ENCODE results near the gene MMP2. TPM values are rescaled to one million over a fixed set of nuclear protein-coding genes. Genes with fewer than 3 reads are reported as not detected.

Gene MMP2
- total and polyA plus RNA-seq, 10 of the 15 experiments (the other 5 are each of a cell fraction or from before 2014, with no cell fraction given) = 0.37 to 0.80 (median 0.59) TPM; not detected in 7

DNA sequence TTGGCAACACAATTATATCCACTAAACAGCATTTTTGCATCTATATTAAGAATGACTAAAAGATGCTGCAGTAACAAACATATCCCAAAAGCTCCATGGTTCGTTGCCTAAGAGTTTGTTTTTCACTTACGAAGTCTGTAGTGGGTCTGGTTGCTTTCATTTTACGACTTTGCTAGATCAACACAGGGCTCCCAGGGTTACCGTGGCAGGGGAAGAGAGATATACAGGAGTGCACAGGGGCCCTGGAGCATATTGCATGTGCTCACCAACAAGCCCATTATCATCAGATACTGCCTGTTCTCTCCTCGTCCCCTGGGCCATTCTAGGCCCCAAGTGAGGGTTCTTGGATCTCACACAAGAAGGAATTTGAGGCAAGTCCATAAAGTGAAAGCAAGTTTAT is 3.1 kb upstream of the MMP2 start:
- H3K36me3 ChIP-seq (ENCODE audit: control insufficient read depth in 2 of 2, insufficient read depth in 2 of 2, low read length in 1 of 2) = no peaks in the 10 kb centered on the region
- no peak for ATAC-seq
- no peaks in the 10 kb centered on the region; the same call in 1 of the 2 replicates for H3K4me1 ChIP-seq (ENCODE audit: control insufficient read depth, insufficient read depth, low read length)
- TF ChIP-seq BCL11A (IDR thresholded peaks at IDR 0.05; ENCODE audit: low read depth, low read length) (no peak), ZBTB11 (CRISPR knock-in tag; IDR thresholded peaks at IDR 0.05) (no peak), PAX8 (IDR thresholded peaks at IDR 0.05) (no peak), HDGF (IDR thresholded peaks at IDR 0.05) (no peak), PAX5 (IDR thresholded peaks at IDR 0.05; ENCODE audit: borderline replicate concordance, low read depth, low read length) (no peak), EED (IDR thresholded peaks at IDR 0.05; ENCODE audit: low read depth) (no peak), FOXK2 (IDR thresholded peaks at IDR 0.05) (no peak), KAT2A (conservative IDR thresholded peaks at IDR 0.05; ENCODE audit: control insufficient read depth, low read depth, low read length) (no peak), TBL1XR1 (IDR thresholded peaks at IDR 0.05; ENCODE audit: low read depth, low read length) (no peak), CEBPB (IDR thresholded peaks at IDR 0.05; ENCODE audit: borderline replicate concordance in 1 of 2, low read depth in 2 of 2, low read length in 2 of 2) (no peak), IRF4 (IDR thresholded peaks at IDR 0.05; ENCODE audit: low read depth, low read length) (no peak)
- TF ChIP-seq, protein P1, sequence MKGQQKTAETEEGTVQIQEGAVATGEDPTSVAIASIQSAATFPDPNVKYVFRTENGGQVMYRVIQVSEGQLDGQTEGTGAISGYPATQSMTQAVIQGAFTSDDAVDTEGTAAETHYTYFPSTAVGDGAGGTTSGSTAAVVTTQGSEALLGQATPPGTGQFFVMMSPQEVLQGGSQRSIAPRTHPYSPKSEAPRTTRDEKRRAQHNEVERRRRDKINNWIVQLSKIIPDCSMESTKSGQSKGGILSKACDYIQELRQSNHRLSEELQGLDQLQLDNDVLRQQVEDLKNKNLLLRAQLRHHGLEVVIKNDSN (IDR thresholded peaks at IDR 0.05; ENCODE audit: borderline replicate concordance, extremely low read length, insufficient read depth, low read depth, low read length) = no peak
- TF ChIP-seq, protein P2, sequence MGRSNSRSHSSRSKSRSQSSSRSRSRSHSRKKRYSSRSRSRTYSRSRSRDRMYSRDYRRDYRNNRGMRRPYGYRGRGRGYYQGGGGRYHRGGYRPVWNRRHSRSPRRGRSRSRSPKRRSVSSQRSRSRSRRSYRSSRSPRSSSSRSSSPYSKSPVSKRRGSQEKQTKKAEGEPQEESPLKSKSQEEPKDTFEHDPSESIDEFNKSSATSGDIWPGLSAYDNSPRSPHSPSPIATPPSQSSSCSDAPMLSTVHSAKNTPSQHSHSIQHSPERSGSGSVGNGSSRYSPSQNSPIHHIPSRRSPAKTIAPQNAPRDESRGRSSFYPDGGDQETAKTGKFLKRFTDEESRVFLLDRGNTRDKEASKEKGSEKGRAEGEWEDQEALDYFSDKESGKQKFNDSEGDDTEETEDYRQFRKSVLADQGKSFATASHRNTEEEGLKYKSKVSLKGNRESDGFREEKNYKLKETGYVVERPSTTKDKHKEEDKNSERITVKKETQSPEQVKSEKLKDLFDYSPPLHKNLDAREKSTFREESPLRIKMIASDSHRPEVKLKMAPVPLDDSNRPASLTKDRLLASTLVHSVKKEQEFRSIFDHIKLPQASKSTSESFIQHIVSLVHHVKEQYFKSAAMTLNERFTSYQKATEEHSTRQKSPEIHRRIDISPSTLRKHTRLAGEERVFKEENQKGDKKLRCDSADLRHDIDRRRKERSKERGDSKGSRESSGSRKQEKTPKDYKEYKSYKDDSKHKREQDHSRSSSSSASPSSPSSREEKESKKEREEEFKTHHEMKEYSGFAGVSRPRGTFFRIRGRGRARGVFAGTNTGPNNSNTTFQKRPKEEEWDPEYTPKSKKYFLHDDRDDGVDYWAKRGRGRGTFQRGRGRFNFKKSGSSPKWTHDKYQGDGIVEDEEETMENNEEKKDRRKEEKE (IDR thresholded peaks at IDR 0.05) = no peak
- ChIA-PET CTCF (interaction anchor here (2.1 to 2.8 kb wide), 2 partner anchors 11 kb away, joined by 6 to 19 read pairs; no protein-coding TSS in a partner anchor), RAD21 (ENCODE audit: unreplicated experiment) (no interaction called here), SMC1A (ENCODE audit: uncharacterized antibody, unreplicated experiment) (no interaction called here), POLR2A (no interaction called here)
- FAIRE-seq = no peak
- no peak overlapping the region for H2AFZ ChIP-seq (ENCODE audit: control insufficient read depth, low read depth, low read length)
- 1% methylated on average over 5 of the region's 5 CpGs for WGBS (ENCODE audit: insufficient coverage, insufficient replicate concordance, low lambda C conversion rate, missing lambda C conversion rate)
- no peak overlapping the region for H3K9ac ChIP-seq (ENCODE audit: control insufficient read depth, insufficient read depth, low read length)
- in situ Hi-C loops (cut with MboI) = no loop called here
- no peaks in the 10 kb centered on the region for H4K20me1 ChIP-seq (ENCODE audit: control insufficient read depth, insufficient read depth)
- BruUV-seq (replicated peaks) = no TSS peak
- no peaks in the 10 kb centered on the region for H3K79me2 ChIP-seq (ENCODE audit: control insufficient read depth, insufficient read depth, low read length)
- no peaks in the 10 kb centered on the region; a peak in 1 of 4 replicates for H3K27me3 ChIP-seq (replicated peaks in 1 of 2; ENCODE audit: control insufficient read depth in 2 of 2, insufficient read depth in 2 of 2, low read length in 1 of 2)
- intact Hi-C loops (cut with micrococcal nuclease; ENCODE audit: unreplicated experiment) = no loop called here
- H3K27ac ChIP-seq (ENCODE audit: control insufficient read depth, insufficient read depth) = no peak overlapping the region
- no peak for DNase-seq (ENCODE audit: low read depth, low spot score)
- no peak overlapping the region for H3K4me2 ChIP-seq (ENCODE audit: control insufficient read depth, insufficient read depth)
- no peak overlapping the region for H3K4me3 ChIP-seq
- H3K9me3 ChIP-seq (replicated peaks; ENCODE audit: control insufficient read depth, insufficient read depth, low read length) = no peaks in the 10 kb centered on the region

All from GM12878 (cell line).